ENCODE data around the gene PTER.
A peak's percentile ranks its signal among the peaks of the same experiment; 100 is the strongest.

PTER gene

DNA sequence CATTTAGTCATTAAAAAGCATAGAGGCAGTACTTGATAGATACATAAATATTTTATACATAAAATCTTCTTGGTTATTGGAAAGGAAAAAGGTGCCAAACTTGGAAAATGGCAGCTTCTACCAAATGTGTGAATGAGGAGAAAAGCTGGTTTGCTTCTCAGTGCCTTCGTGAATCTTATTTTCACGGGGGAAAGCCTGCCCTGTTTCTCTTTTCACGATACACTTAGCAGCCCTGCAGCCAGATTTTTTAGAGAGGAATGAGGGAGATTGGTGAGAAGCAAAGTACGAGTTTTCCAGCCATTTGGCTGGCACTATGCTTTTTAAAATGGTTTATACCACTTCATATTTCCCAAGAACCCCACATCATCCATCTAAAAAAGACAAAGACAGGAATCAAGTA is 107.8 kb downstream of the PTER start:
- no peak for DNase-seq (ENCODE audit: low spot score)

DNA sequence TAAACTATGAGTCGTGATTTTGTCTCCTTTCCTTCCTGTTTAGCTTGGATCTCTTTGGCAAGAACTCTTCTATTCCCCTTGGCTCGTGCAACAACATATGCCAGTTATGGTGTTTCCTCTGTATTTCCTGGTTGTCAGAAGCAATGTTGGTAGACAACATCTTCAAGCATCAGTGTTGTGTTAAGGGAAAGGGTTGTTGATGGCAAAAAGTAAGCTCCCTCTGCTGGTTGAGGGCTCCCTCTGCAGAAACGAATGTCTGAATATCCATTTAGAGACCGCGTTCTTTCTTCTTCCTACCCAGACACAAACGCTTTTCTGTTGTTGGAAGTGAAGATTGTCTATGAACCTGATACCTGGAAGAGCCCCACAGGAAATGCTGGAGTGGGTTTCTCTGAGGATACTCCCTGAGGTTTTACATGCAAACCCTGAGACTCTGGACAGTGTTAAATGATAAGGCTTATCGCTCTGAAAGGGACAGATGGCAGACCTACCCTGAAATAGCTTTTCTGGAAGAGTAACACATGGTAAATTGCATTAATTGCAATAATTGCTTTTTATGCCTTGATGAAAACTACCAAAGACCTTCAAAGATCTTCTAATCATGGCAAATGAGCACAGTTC is 108.4 kb downstream of the PTER start:
- peak; percentile 15 for DNase-seq (ENCODE audit: low spot score)

DNA sequence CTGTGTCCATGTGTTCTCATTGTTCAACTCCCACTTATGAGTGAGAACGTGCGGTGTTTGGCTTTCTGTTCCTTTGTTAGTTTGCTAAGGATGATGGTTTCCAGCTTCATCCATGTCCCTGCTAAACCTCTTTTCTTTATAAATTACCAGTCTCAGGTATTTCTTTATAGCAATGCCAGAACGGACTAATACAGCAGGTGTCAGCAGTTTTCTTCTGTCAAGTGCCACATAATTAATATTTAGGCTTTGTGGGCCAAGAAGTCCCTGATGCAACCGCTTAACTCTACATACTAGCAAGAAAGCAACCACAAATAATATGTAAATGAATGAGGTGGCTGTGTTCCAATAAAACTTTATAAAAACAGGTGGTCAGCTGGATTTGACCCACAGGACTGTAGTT is 111.2 kb downstream of the PTER start:
- DNase-seq (ENCODE audit: low spot score), result no peak

DNA sequence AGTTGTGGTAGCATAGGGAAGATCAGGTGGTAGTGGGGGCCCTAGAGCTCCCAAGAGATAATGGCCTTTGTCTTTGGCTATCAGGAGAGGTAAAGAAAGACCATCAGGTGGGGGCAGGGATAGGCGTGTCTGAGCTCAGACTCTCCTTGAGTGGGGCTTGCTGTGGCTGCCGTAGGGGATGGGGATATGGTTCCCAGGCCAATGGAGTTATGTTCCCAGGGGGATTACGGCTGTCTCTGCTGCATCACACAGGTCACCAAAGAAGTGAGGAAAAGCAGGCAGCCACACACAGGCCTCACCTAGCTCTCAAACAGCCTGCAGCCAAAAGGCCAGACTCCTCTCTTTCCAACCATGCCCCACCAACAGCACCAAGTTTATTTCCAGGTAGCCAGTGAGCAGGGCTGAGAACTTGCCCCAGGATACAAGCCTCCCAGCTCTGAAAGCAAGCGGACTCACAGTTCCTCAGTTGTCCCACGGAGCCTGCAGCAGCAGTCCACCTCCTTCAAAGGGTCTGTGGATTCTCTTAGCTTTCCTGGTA is 122.5 kb downstream of the PTER start:
- no peak for DNase-seq (ENCODE audit: low spot score)

DNA sequence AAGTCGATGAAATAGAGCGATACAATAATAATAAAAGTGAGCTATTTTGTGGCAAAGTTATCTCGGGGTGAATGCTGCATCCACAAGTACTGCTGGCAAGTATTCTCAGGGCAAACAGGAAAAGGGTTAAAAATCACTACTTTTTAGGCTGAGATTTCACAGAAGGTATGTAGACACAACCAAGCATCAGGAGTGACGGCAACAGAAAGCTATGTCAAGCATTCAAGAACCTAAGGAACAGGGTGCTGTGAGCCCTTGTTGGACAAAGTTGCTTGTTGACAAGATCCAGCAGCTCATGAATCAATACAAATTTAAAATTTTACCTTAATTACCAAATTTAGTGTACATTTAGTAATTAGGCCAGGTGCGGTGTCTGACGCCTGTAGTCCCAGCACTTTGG is 126.1 kb downstream of the PTER start:
- no peak for DNase-seq (ENCODE audit: low spot score)

Data from CD4-positive, alpha-beta T cell treated with Interleukin-2 at 100 ng/mL for 4 hours (primary cell).